GM12878 (cell line): Measurements from ENCODE around the gene SEC23A.

Source experiments
- CEBPB ChIP-seq, 2 experiments: fragments of 150-350 bp in 1 of 2; IDR thresholded peaks; 2 replicates each; pipeline ENCODE4 v1.6.1; 2012 to 2014; ENCODE audit warnings: low read depth in 2 of 2, low read length in 2 of 2, borderline replicate concordance in 1 of 2, inconsistent platforms in 1 of 2
- MEF2A ChIP-seq: IDR thresholded peaks from 2 replicates; pipeline ENCODE4 v1.6.1; 2011; ENCODE audit warnings: low read depth, mild to moderate bottlenecking, low read length, moderate library complexity; ENCODE audit not compliant: insufficient read depth
- RFX5 ChIP-seq: IDR thresholded peaks from 2 replicates; pipeline ENCODE4 v1.6.1; 2011; ENCODE audit warnings: low read depth, low read length, improper control_type of control experiment

GRCh38 chr14:39091716-39092115 is 11.3 kb downstream of the SEC23A start:
- no peak for TF ChIP-seq RFX5
- TF ChIP-seq MEF2A: no peak
- no peak for TF ChIP-seq CEBPB (IDR thresholded peaks at IDR 0.05; ENCODE audit: borderline replicate concordance in 1 of 2, low read depth in 2 of 2, low read length in 2 of 2)
